NK-92 (cell line): ENCODE results near the gene CANT1.

Experiments
- DNase-seq: peaks from one replicate; lab custom pipeline; 2025; ENCODE audit not compliant: unreplicated experiment; lab: John Stamatoyannopoulos, UW

The CANT1 gene

DNA sequence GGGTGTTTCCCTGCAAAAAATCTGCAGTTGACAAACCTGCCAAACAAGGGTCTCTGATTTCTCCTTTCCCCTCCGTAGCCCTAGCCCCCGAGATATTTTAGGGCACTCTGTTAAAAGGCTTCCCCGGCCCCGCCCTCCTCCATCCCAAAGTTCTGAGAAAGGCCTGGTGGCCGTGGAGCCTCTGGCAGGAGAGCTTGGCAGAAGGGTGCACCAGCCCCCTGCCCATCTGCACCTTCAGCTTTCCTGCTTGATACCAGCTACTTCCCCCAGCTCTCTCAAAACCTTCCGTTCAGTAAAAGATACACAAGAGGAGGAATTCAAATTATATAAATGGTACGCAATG lies 711 bp upstream of the CANT1 start:
- no peak for DNase-seq

DNA sequence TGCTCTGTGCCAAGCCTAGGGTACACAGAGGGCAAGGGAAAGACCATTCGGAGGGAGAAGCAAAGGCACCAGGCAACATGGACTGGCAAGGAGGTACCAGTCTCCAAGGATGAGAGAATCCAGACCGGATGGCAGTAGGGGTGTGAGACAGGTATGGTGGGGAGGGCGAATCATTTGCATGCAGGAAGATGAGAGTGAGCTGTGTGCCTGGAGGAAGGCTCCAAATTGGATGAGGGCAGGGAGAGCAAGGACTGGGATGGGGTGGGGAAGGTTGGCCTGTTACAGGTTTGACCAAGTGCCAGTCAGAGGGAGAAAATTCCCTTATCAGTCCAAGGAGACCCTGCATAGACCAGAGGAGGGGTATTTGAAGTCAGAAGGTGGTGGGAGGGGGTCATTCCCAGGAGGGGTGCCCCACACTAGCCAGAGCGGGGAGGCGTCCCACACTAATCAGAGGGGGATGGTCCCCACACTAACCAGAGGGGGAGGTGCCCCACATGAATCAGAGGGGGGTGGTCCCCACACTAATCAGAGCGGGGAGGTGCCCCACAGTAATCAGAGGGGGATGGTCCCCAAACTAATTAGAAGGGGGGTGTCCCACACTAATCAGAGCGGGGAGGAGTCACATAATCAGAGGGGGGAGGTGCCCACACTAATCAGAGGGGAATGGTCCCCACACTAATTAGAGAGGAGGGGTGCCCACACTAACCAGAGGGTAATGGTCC lies 737 bp downstream of the CANT1 start:
- no peak for DNase-seq

DNA sequence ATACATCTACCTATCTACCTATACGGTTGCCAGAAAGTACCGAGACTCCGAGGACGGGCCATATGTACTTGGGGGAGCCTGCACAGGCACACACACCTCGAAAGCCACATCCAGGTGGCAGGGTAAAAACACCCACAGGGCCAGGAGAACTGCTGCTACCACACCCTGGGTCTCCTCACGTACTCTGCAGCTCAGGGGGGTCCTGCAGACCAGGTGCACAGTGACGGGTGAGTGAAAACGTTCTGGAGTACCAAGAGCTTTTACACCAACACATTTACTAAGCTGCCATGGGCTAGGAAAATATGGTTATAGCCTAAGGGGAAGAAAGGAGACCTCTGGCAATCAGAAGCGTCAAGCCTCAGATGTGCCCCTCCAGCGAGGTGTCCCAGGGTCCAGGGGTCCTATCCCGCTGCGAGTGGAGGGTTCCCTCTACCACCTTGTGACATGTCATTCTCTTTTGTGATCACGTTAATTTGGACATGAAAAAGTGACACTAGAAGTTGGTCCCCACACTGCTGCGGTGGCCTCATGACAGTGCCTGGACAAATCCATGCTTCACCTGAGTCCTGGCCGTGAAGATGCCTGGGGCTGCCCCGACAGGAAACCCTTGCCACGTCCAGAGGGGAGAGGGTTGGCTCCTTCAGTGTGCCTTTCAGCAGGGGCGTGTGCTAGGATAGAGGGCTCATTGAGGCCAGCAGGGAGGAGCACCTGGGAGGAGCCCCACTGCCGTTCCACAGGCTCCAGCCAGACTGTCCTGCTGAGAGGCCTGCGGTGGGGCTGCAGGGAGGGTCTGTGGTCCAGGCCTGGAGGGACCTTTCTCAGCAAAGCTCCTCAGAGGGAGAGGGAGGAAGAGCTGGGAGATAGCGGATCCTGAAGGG lies 1.8 kb downstream of the CANT1 start:
- DNase-seq, result no peak

DNA sequence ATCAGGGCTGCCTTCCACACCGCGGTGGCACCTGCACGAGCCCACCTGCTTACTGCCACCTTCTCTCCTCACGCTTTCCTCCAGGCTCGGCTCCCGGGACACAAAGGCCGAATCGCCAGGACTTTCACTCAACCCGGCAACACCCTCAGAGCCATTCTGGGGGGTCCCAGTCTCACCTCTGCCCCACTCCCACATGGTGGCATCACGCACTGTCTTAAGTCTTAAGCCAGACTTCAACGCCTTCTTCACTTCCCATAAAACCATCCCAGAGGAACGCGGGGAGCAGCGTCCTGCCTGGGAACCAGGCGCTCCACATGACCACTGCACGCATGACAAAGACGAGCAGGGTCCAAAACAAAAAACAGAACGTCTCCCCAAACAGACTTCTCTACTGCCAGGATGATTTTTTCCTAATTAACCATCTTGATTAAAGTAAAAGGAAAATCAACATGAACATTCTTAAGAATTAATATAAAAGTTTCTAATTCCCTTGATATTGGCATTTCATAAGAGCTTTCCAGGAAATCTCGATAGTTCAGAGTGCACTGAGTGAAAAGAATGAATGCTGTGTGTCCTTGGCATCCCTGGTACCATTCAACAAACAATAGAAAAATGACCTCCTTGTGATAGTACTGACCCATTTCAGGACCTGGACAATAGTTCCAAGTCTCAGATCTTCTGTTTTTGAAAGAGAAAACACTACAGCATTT lies 2.6 kb downstream of the CANT1 start:
- DNase-seq, result no peak

DNA sequence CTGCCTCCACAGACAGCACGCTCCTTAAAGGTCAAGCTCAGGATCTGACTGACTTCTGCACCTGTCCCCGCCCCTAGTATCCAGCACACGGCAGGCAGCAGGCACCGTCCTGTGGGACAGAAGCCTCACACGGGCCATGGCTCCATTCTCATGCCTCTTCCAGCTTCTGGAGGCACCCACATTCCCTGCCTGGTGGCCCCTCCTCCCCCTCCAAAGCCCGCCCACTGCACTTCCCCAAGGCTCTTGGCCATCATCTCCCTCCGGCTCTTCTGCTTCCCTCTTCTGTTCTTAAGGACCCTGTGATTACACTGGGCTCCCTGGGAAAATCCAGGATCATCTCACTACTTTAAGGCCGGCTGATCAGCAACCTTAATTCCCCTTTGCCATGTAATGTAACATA lies 3.5 kb downstream of the CANT1 start:
- no peak for DNase-seq

DNA sequence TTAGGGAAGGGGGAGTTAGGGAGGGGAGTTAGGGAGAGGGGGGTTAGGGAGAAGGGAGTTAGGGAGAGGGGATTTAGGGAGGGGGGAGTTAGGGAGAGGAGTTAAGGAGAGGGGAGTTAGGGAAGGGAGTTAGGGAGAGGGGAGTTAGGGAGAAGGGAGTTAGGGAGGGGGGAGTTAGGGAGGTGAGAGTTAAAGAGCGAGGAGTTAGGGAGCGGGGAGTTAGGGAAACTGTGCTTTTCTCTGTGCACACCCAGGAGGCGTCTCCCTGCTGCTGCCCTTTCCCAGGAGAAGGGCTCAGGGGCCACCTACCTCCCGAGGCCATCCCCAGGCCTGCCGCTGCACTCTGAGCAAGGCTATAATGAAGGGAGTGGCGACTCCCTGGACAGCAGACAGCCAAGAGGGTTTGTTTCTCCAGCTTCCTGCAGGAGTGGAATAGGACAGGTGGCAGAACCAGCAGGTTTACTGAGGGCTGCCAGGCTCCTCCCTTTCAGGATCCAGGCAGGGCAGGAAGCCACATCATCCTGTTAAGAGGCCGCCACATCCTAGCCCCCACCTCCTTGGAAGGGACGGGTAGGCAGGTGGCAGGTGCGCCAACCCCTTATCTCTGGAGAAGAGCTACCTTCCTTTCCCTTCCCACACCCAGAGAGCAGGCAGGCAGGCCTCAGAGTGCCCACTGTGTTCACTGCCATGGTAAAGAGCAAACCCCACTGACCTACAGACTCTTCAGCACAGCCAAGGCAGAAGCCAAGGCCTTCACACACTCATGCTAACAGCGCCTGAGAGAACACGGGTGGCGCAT lies 4.3 kb downstream of the CANT1 start:
- DNase-seq, result no peak

DNA sequence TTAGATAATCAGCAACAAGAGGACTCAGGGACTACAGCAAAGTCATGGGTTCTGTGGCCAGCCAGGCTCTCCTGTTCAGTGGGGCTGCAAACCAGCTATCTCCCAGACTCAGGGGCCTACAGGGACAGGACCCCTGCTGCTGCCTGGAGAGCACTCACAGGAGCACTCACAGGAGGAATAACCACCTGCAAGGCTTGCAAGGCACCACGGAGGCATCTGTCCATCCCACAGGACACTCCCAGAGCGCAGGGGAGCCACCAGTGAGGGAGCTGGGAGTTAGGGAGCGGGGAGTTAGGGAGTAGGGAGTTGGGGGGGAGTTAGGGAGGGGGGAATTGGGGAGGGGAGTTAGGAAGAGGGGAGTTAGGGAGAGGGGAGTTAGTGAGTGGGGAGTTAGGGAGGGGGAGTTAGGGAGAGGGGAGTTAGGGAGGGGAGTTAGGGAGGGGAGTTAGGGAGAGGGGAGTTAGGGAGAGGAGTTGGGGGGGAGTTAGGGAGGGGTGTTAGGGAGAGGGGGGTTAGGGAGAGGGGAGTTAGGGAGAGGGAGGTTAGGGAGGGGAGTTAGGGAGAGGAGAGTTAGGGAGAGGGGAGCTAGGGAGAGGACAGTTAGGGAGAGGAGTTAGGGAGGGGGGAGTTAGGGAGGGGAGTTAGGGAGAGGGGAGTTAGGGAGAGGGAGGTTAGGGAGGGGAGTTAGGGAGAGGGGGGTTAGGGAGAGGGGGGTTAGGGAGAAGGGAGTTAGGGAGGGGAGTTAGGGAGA lies 5.7 kb downstream of the CANT1 start:
- DNase-seq, result no peak

DNA sequence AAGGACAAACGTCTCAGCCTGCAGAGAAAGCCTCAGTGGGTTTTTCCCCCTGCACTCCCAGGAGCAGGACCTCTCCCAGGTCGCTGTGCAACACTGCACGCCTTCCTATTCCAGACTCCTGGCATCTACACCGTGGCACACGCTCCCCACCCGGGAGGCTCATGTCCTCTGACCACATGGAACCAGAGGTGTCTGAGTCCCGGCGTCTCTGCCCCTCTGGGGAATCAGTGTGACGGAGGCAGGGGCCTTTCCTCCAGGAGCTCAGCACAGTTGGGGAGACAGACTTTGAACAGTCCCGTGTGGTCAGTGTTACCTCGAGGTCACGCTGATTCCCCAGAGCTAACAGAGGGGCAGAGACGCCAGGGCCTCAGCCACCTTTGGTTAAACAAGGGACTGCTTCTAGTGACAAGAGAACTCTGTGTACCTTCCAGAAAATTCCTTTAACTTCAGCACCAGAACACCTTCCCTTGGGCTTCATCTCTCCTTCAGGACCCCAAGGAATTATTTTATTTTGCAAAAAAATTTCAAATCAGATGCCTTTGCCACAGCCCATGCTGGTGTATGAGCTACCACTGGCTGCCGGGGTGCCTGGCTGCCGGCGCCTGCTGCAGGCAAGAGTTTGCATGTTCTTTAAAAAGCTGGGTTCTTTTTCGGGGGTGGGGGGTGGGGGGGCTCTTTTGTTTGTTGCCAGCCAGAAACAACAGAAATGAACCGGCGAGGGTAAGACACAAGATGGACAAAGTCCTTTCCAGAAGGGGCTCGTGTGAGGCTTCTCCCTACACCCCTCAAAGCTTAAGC lies 6.6 kb downstream of the CANT1 start:
- no peak for DNase-seq

DNA sequence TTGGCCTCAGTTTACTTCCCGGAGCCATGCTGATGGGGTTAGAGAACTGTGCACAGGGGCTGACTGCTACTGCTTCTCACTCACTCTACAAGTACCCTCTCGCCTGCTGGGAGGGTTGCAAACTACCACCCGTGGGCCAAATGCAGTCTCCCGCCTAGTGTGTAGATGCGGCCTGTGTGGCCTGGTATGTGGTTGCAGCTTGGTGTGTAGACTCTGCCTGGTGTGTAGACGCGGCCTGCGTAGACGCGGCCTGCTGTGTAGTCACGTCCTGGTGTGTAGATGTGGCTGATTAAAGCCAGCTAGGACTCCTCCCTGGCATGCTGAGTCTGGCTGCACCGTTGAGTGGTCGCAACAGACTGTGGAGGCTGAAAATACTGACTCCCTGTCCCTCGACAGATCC lies 7.3 kb downstream of the CANT1 start:
- no peak for DNase-seq

DNA sequence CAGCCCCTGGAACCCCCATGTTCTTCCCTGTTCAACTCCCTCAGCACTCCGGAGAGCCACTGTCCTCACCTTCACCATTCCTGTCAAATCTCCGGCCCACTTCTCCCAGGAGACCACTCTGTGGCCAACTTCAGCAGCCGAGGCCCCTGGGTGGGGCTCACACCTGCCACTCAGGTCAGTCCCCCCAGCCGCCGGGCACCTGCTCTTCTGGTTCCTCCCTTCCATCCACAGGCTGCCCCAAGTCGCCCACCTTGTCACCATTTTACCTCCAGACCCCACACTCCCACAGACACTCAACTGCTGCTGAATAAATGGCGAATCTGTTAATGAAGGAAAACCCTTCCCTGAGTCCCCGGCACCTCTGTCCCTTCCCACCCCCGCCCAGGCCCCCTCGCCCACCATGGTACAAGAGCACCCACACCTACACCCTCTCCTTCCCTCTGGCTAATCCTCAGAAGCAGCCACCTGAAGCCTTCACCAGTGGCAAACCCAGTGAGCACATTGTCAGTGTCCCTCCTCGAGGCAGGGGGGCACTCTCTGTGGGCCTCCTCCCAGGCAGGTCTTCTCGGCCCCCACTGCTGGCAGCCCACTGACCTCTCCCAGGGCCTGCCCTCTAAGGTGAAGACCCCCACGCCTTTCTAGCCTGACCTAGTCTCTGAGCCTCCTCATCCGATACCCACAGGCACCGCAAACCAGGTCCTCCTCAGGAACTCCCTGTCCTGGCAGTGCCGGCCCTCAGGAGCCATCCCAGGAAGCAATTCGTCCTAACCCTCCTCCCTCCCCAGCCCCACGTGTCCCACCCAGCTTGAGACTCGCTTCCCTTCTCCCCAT lies 8.2 kb downstream of the CANT1 start:
- no peak for DNase-seq

DNA sequence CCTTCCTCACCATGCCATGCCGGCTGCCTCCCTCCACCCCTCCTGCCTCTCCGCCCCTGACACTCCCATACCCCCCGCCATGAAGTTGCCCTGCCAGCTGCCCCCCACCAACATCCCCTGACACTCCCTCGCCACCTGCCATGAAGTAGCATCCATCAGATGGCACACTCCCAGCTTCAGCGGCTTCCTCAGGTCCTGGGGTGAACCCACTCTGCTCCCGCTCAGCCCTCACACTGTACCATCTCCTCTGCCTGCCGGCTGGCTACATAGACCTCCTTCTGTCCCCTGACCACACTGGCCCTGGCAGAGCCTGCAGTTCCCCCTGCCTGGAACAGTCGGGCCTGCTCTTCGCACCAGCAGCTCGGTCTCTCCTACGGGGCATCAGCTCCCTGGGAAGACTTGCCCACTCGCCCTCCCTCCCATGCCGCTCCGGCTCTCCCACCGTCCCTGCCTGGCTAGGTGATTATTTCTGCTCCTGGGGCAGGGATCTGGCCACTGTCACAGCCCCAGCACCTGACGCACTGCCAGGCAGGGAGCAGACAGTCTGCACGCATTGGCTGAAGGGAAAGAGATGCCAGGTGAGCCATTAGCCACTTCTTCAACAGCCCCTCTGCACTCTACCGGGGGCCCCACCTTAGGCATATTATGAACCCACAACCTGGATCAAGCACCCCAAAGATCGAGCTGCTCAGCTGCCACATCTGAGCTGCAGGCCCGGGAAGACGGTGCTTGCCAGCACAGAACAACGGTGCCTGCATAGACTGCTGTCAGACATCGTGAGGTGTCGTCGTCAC lies 9.0 kb downstream of the CANT1 start:
- no peak for DNase-seq

DNA sequence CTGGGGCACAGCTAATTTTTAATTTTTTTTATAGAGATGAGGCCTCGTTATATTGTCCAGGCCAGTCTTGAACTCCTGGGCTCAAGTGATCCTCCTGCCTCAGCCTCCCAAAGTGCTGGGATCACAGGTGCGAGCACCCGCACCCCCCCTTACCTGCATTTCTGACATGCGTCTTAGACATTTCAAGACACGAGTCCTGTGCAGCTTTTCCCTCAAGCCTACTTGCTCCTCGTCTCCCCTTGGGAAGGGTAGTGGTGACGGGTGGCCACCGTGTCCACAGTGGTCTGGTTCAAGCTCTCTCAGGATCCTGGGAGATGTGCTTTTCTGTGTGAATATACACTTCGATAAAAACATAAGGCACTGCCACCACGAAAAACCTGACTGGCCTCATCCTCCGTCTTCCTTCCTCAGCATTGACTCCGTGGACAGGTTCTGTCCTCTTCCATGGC lies 9.6 kb downstream of the CANT1 start:
- no peak for DNase-seq

DNA sequence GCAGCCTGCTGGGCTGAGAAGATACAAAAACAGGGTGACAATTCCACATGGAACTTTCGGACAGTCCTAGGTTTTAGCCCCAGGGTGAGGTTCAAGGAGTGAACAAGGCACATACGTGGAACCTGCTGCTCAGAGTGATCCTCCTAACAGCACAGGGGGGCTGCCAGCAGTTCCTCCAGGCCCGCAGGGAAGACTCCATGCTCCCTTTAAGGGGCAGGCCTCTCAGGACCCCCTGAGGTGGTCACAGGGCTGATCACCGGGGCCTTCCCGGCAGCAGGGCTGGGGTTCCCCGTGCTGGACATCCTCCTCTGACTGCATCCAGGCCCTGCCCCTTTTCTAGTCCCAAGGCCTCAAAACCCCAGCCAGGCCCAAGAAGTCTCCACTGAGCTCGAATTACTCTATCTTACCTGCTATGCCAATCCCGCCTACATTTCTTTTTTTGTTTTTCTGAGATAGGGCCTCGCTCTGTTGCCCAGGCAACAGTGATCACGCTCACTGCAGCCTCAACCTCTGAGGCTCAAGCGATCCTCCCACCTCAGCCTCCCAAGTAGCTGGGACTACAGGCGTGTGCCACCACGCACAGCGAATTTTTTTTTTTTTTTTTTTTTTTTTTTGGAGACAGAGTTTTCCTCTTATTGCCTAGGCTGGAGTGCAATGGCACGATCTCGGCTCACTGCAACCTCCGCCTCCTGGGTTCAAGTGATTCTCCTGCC lies 10.4 kb downstream of the CANT1 start:
- DNase-seq, result no peak

DNA sequence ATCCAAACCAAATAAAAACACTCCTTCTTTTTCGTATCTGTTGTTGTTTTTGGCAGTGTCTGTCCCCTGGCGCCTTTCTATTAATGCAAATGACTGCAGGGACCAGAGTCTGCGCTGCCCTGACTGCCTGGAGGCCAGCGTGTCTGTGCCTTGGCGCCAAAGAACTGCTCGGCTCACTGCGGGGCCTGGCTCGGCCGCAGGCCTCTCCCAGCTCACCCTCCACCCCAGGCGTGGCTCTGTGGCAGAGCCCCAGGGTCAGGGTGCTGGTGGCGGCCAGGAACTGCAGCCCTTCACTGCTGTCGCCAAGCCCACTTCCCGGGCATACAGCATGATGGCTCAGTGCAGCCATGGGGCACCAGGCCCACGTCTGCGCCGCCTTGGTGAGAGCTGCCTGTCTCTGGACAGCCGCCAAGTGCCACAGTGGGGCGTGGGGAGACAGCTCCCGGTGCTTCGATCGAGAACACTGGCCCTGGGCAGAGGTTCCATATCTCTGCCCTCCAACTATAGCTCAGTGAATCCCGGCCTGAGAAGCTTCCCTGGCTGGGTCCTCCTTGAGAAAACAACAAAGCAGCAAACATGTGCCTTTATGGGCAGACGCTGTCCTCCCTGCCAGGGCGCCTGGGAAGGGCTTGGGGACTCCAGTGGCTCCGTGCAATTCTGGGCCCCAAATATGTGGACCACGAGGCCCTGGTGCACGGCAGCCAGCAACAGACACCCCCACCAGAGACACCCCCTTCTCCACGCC lies 11.1 kb downstream of the CANT1 start:
- DNase-seq, result no peak

DNA sequence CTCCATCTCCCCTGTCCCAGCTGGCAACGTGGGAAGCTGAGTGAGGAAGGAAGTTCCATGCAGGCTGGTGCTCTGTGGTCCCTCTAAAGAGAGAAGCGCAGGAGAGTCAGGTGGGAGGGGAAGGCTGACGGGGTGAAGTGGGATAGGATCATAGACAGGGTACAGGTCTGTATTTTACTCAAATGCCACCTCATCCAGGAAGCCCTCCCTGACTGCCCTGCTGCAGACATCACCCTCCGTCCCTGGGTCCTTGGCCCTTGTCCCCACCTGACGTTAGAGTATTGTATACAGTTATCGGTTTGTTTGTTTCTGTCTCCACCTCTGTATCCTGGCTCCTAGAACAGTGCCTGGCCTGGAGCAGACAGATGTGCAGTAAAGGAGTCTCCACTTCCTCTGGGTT lies 11.7 kb downstream of the CANT1 start:
- DNase-seq, result no peak

DNA sequence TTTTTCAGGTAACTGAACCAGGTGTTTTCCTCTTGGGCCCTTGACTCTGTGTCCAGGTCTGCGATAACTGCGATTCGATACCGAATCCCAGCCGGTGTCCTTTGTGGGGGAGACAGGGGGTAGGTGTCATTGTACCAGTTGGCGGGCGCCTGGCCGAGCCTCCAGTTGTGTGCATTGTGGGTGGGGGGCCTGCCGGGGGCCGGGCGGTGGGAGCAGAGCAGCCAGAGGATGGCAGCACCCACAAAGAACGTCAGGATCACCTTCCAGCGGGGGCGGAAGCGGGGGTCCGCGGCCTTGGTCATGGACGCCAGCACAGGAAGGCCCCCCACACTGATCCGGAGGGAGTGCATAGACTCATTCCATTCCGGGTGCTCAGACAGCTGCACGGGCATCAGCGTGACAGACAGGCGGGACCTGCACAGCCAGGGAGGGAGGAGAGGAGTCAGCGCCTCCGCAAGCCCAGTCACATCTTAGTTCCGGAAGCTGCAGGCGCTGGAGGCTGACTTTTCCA lies 12.3 kb downstream of the CANT1 start:
- DNase-seq, result no peak
